Left ventricle myocardium superior (tissue), 1 donor: Measurements from ENCODE around the gene DOCK9. TPM values are rescaled to one million over a fixed set of nuclear protein-coding genes. Genes with fewer than 3 reads are reported as not detected.
"Not testable (repeated sequence)": the region's sequence is repeated elsewhere in the genome, so short reads cannot be mapped to it uniquely, and the experiment has no call there.

Experiments
- ATAC-seq: fragments of 200-7000 bp; cut with Tn5 transposase; one replicate; pipeline ENCODE4 v1.9.1; 2020; ENCODE audit warnings: mild to moderate bottlenecking, moderate library complexity
- DNase-seq: peaks from one replicate; pipeline ENCODE4 v3.0.0-alpha.2; 2020
- intact Hi-C: fragments of 100-400 bp; cut with micrococcal nuclease; formaldehyde crosslinking; loops from one replicate; pipeline ENCODE4 v1.11.0; 2022
- total RNA-seq: library from RNA; stranded (reverse); fragmentation: NEBNext Ultra II Directional; extraction: Animal tissue kit (Norgen Biotek cat#: 25700); gene quantifications from one replicate; pipeline ENCODE4 v1.2.1, GENCODE V29; 2021
- donor health status: DM: no; HTN: yes; CAD: no; lungs with severe emphysema.

DOCK9 gene
- total RNA-seq, 1 donor from 2014 or later, result 39.6 TPM

DNA sequence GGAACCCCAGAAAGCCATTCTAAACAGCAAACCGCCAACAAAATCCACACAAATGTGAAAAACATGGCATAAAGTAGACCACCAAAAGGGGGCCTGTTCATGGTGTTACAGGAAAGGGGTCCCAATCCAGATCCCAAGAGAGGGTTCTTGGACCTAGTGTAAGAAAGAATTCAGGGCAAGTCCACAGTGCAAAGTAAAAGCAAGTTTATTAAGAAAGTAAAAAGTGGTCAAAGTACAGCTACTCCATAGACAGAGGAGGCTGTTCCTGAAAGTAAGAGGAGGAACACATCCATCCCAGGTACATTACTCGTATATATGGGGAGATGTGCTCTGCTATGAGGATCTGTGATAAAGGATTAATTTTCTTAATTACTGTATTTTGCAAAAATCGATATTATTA, 157.6 kb downstream of the DOCK9 start:
- ATAC-seq (no peak), DNase-seq (no peak)
- intact Hi-C loops, result no loop called here

- DNase-seq, result peak; percentile 37
- ATAC-seq, result peak; percentile 65
- intact Hi-C loops, result no loop called here
Measured at GRCh38 chr13:98819382-98820010, 158.4 kb downstream of the DOCK9 start.

DNA sequence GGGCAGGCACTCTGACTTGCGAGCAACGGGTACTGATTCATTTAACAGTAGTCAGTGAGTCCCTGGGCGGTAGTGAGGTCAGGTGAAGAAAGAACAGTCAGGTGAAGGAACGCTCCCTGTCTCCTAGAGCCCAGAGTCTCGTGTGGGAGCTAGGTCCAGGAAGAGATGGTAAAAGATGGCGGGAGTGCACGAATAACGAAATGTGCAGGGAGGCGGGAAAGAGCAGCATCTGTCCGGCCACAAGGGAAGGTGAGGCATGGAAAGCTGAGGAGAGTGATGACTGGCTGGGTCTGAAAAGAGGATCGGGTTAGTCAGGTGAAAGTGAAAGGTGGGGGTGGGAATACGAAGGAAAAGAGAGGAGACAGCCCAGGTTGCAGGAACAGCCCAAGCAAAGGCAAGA, 161.5 kb downstream of the DOCK9 start:
- intact Hi-C loops, result no loop called here
- DNase-seq (no peak), ATAC-seq (no peak)

DNA sequence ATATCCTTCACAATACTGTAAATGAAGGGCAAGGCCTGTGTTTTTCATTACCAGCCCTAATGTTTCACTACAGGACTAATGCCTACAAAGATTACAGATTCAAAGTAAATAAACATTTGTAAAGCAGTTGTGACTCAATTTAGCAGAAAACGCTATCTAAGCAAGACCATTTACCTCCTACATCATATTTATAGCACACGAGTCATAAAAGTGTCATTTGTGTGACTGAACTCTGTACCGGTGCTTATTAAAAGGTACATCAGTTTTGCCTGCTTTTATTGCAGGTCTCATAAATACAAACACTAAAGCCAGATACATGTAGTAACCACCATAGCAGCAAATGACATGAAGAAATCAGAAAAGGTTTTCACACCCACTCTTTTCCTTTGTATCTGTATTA, 163.9 kb downstream of the DOCK9 start:
- no peak for ATAC-seq
- intact Hi-C loops, result no loop called here
- DNase-seq, result no peak

- DNase-seq, intact Hi-C loops: not testable (repeated sequence)
- ATAC-seq, result peak; percentile 45
Measured at GRCh38 chr13:98812186-98812790, 165.6 kb downstream of the DOCK9 start.

- ATAC-seq, result no peak
- no peak for DNase-seq
- intact Hi-C loops, result no loop called here
Measured at GRCh38 chr13:98810746-98811145, 167.1 kb downstream of the DOCK9 start.

- intact Hi-C loops, result no loop called here
- ATAC-seq, result no peak
- DNase-seq, result no peak
Measured at GRCh38 chr13:98809345-98809777, 168.5 kb downstream of the DOCK9 start.

DNA sequence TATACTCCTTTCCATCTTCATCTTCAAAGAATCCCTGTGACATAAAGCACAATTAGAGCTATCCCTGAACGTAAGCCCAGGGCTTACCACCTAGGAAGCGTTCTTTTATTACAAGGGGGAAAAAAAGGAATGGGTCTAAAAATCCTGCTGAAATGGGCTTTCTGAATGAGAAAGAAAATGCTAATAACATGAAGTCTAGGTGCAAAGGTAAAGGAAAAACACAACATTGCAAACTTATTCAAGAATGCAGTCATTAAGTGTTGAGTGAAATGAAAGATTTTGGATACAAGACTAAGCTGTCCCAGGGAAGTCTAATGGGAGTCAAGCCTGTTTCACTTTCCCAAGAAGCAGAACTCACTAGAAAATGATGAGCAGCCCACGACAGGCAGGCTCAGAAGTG, 170.1 kb downstream of the DOCK9 start:
- intact Hi-C loops, result no loop called here
- DNase-seq, result no peak
- ATAC-seq, result no peak

GRCh38 chr13:98804336-98804855, 173.5 kb downstream of the DOCK9 start:
- intact Hi-C loops, result no loop called here
- ATAC-seq, result no peak
- no peak for DNase-seq

GRCh38 chr13:98803921-98804320, 173.9 kb downstream of the DOCK9 start:
- intact Hi-C loops, result no loop called here
- no peak for DNase-seq
- ATAC-seq, result no peak

- intact Hi-C loops, result no loop called here
- ATAC-seq, result no peak
- DNase-seq, result no peak
Measured at GRCh38 chr13:98803111-98803561, 174.7 kb downstream of the DOCK9 start.

GRCh38 chr13:98802559-98802958, 175.3 kb downstream of the DOCK9 start:
- intact Hi-C loops, result no loop called here
- DNase-seq, result no peak
- peak; percentile 17 for ATAC-seq

DNA sequence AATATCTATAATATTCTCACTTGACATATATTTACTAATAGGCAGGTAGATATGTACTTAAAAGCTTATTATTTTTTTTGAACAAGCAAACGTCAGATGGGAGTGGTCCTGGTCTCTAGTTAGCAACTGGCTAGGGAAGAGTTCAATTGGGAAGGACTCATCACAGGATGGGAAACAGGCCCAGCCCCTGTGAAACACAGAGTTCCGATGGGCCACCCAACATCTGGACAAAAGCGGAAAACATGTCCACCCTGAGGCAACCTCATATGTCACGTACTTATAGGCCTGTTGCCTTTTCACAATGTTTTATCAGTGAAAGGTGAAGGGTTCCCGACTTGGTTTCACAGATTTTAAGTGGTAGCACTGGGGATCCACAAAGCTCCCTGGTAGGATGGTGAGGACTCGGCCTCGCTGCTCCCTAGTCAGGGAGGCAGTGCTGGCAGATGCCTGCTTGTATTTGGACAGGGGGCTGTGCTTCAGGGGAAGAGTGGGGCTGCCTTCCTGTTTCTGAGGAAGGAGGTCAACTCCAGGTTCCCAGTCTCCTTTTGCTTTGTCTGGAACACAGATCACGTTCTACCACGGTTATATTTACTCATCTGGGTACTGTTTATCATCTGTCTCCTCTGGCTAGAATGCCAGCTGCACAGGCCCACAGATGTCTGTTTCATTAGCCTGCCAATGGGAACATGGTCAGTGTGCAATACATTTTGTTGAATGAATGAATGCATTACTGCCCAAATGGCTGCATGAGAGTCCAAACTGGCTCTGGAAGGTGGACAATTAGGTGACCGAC, 176.0 kb downstream of the DOCK9 start:
- intact Hi-C loops, result no loop called here
- ATAC-seq (peak; percentile 65), DNase-seq (no peak)

DNA sequence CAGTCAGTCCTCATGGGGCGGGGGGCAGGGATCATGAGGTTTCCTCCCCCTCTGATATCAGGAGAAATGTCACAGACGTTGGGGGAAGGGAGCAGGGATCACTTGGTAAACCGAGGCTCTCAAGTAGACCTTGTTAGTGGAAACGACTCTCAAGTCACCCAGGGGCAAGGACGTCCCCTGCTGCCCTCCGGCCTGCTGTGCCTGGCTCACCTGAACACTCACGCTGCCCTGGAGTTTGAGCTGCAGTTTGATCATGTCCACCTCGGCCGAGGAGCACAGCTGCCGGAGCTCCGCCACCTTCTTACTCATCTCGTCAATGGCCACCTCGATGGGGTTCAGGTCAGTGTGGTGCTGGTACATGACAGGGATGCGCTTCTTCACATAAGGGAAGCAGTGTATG, 177.8 kb downstream of the DOCK9 start:
- no peak for ATAC-seq
- no peak for DNase-seq
- intact Hi-C loops, result no loop called here

DNA sequence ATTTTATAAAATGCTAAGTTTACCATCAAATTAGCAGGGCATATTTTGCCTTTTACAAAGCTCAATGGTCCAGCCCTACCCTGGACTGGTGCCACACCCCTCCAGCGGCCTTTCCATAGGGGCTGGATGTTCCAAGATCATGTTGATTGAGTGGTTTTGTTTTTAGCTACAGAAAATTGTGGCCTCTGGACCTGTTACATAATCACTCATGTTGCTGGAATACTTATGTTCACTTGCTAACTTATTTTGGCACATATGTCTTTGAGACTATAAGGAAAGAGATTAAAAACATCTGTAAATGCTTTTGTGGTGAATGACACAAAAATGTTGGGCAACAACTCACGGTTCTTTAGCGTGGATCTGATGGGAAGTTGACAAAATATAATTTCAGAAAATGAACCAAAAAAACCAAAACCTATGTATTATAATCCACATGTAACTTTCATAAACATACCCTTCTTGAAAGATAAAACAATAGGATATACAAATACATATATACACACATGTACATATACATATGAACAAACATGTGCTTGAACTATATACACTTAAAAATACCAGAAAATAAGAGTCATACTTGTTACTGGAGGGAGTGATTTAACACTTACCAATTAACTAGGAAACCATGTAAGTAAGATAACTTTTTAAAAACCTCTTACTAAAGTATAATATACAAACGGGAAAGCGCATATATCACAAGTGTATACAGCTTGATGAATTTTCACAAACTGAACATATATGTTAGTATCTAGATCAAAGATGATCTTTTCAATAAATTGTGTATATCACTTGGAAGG, 178.8 kb downstream of the DOCK9 start:
- DNase-seq (no peak), ATAC-seq (no peak)
- intact Hi-C loops, result no loop called here

DNA sequence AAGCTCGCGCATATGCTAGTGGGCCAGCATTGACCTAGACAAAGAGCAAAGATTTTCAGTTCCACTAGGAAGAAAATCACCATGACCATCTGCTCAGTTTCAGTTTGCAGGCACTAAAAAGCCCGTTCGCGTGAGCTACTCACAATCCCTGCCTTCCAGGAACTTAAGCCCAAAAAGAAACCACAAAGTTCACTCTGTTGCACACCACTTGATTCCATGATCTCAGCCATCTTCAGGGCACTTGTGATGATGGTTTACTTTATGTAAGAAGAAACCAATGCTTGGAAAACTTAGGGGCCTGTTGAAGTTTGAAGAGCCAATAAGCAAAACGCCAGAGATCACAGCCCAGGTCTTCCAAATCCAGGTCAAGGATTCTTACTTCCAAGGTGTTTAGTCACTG, 180.4 kb downstream of the DOCK9 start:
- intact Hi-C loops, result no loop called here
- no peak for ATAC-seq
- DNase-seq, result no peak

DNA sequence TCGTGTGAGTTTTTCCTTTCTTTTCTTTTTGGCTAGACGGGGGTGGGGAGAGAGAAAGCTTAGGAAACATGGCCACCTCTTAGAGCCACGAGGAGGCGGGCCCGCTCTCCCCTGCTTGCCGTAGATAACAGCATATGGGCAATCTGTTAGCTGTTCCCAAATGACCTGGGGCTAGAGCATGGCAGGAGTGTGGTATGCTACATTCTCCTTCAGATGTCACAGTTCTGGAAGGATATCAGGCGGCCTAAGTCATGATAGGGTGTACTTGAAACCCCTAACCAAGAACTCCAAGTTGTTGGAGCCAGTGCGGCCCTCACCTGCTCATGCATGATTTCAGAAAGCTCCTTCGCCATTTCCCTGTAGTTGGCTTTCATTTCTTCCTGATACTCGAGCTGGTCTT, 181.1 kb downstream of the DOCK9 start:
- DNase-seq (no peak), ATAC-seq (no peak)
- intact Hi-C loops, result no loop called here

- DNase-seq (no peak), ATAC-seq (no peak)
- intact Hi-C loops, result no loop called here
Measured at GRCh38 chr13:98796191-98796590, 181.7 kb downstream of the DOCK9 start.

- DNase-seq, result no peak
- ATAC-seq, result no peak
- intact Hi-C loops, result no loop called here
Measured at GRCh38 chr13:98795220-98795619, 182.6 kb downstream of the DOCK9 start.
